C4-2B (cell line): ENCODE measurements around the gene WDFY2.

Experiments used
- CTCF ChIP-seq: fragments of 450-650 bp; conservative IDR thresholded peaks from 2 replicates; pipeline ENCODE4 v1.5.1; 2017; ENCODE audit warnings: mild to moderate bottlenecking
- ZFX ChIP-seq: fragments of 450-650 bp; IDR thresholded peaks from 2 replicates; pipeline ENCODE4 v1.6.1; 2017

- TF ChIP-seq CTCF (no peak), ZFX (no peak)
These were observed 45.6 kb upstream of the WDFY2 start for GRCh38 chr13:51538591-51539179.
